HCT116 (cell line): Measurements from ENCODE around the gene ASPG. TPM values are rescaled to one million over a fixed set of nuclear protein-coding genes. Genes with fewer than 3 reads are reported as not detected.

Experiments
- ATAC-seq: fragments of 200-7000 bp; cut with Tn5 transposase; 2 replicates; pipeline ENCODE4 v1.9.1; 2020; ENCODE audit warnings: mild to moderate bottlenecking, moderate library complexity
- BruUV-seq: library from RNA; stranded (reverse); fragments of 400-500 nt; replicated peaks from 2 replicates; lab custom pipeline; 2021; lab: Mats Ljungman, UMichigan
- CTCF ChIA-PET: fragments of 300-600 bp; sonication (Branson Sonifier 250); formaldehyde crosslinking; loops from one replicate; lab custom pipeline; 2021; ENCODE audit warnings: antibody characterized with exemption; lab: Charles Lee
- POLR2A ChIA-PET: fragments of 300-600, 350-600 bp; sonication (Branson Sonifier 250); formaldehyde crosslinking; loops from one replicate; lab custom pipeline; 2021; ENCODE audit warnings: antibody characterized with exemption; lab: Charles Lee
- RAD21 ChIA-PET, 2 experiments: fragments of 300-600 bp; sonication (Branson Sonifier 250); formaldehyde crosslinking; loops; one replicate each; lab custom pipeline; 2023; ENCODE audit warnings: low total read pairs in 2 of 2; ENCODE audit not compliant: uncharacterized antibody in 2 of 2, unreplicated experiment in 2 of 2, low non-redundant PET in 1 of 2; lab: Charles Lee
- DNase-seq: peaks from one replicate; pipeline ENCODE4 v3.0.0-alpha.2; 2010; ENCODE audit warnings: low read depth, low spot score
- H2AFZ ChIP-seq: fragments of 200-600 bp; shearing (Covaris generic), sonication (generic); 2 replicates; pipeline ENCODE4 v1.6.1; 2017; ENCODE audit warnings: low read depth, mixed run types, mixed read lengths, antibody characterized with exemption, low read length; ENCODE audit not compliant: poor library complexity, severe bottlenecking
- H3K27ac ChIP-seq: 2 replicates; pipeline ENCODE4 v1.5.1; 2012; ENCODE audit warnings: low read depth, low read length
- H3K27me3 ChIP-seq: fragments of 200-600 bp; sonication (generic); 2 replicates; pipeline ENCODE4 v1.6.1; 2016; ENCODE audit warnings: mixed run types, low read length, mixed read lengths; ENCODE audit not compliant: insufficient read depth
- H3K36me3 ChIP-seq, 2 experiments: fragments of 200-500 bp in 1 of 2; fragments of 200-600 bp in 1 of 2; sonication (Bioruptor generic) in 1 of 2; sonication (generic) in 1 of 2; 2 replicates each; pipeline versions ENCODE4 v1.5.1 to v1.6.1; 2014 to 2016; ENCODE audit warnings: low read length in 2 of 2, inconsistent platforms in 1 of 2, mixed read lengths in 1 of 2, mixed run types in 1 of 2; ENCODE audit not compliant: insufficient read depth in 2 of 2, control insufficient read depth in 1 of 2
- H3K4me1 ChIP-seq, 2 experiments: fragments of 200-600 bp in 1 of 2; sonication (generic) in 1 of 2; 2 replicates each; pipeline versions ENCODE4 v1.5.1 to v1.6.1; 2012 to 2017; ENCODE audit warnings: low read length in 2 of 2, inconsistent platforms in 1 of 2, mild to moderate bottlenecking in 1 of 2, mixed read lengths in 1 of 2, mixed run types in 1 of 2, moderate library complexity in 1 of 2; ENCODE audit not compliant: insufficient read depth in 2 of 2, control insufficient read depth in 1 of 2
- H3K4me2 ChIP-seq: fragments of 200-600 bp; sonication (generic); 2 replicates; pipeline ENCODE4 v1.6.1; 2017; ENCODE audit warnings: mixed run types, low read length, mixed read lengths
- H3K4me3 ChIP-seq, 2 experiments: fragments of 200-600 bp in 1 of 2; sonication (generic) in 1 of 2; replicated peaks in 1 of 2; 2 replicates each; pipeline ENCODE4 v1.5.1; 2011 to 2016; ENCODE audit warnings: low read length in 2 of 2, control low read depth in 1 of 2, low read depth in 1 of 2, mild to moderate bottlenecking in 1 of 2, mixed read lengths in 1 of 2, mixed run types in 1 of 2
- H3K79me2 ChIP-seq: fragments of 200-600 bp; sonication (generic); 2 replicates; pipeline ENCODE4 v1.6.1; 2017; ENCODE audit warnings: mild to moderate bottlenecking, mixed run types, low read length, moderate library complexity, mixed read lengths; ENCODE audit not compliant: insufficient read depth
- H3K9ac ChIP-seq: fragments of 200-600 bp; sonication (generic); 2 replicates; pipeline ENCODE4 v1.6.1; 2016; ENCODE audit warnings: low read length, mixed read lengths
- H3K9me2 ChIP-seq: fragments of 200-600 bp; sonication (generic), shearing (Covaris generic); 2 replicates; pipeline ENCODE4 v1.6.1; 2017; ENCODE audit warnings: mixed run types, mild to moderate bottlenecking, moderate library complexity; ENCODE audit not compliant: insufficient read depth
- H3K9me3 ChIP-seq, 2 experiments: fragments of 200-500 bp in 1 of 2; fragments of 200-600 bp in 1 of 2; sonication (Bioruptor generic) in 1 of 2; sonication (generic) in 1 of 2; 2 replicates each; pipeline ENCODE4 v1.6.1; 2014 to 2017; ENCODE audit warnings: low read length in 2 of 2, mixed read lengths in 2 of 2, inconsistent platforms in 1 of 2, low read depth in 1 of 2, mild to moderate bottlenecking in 1 of 2, mixed run types in 1 of 2, moderate library complexity in 1 of 2; ENCODE audit not compliant: control insufficient read depth in 1 of 2, insufficient read depth in 1 of 2
- H4K20me1 ChIP-seq: fragments of 200-600 bp; sonication (generic), shearing (Covaris generic); 2 replicates; pipeline ENCODE4 v1.6.1; 2017; ENCODE audit warnings: mixed run types, mild to moderate bottlenecking, moderate library complexity; ENCODE audit not compliant: insufficient read depth
- EZH2phosphoT487 ChIP-seq: fragments of 200-600 bp; IDR thresholded peaks from 2 replicates; pipeline ENCODE4 v1.6.1; 2018; ENCODE audit warnings: antibody characterized with exemption, borderline replicate concordance
- POLR2AphosphoS5 ChIP-seq: IDR thresholded peaks from 2 replicates; pipeline ENCODE4 v1.6.1; 2011; ENCODE audit warnings: mild to moderate bottlenecking, low read depth, low read length, moderate library complexity
- SIN3A ChIP-seq: IDR thresholded peaks from 2 replicates; pipeline ENCODE4 v1.6.1; 2012; ENCODE audit warnings: low read depth
- SP1 ChIP-seq: IDR thresholded peaks from 2 replicates; pipeline ENCODE4 v1.6.1; 2012; ENCODE audit warnings: low read depth
- TCF7L2 ChIP-seq: IDR thresholded peaks from 2 replicates; pipeline ENCODE4 v1.7.0; 2011; ENCODE audit warnings: borderline replicate concordance, inconsistent platforms; ENCODE audit not compliant: insufficient read depth, insufficient read length; ENCODE audit errors: extremely low read depth
- ZNF274 ChIP-seq: fragments of 200-500 bp; sonication (Bioruptor generic); IDR thresholded peaks from 2 replicates; pipeline ENCODE4 v1.6.1; 2014; ENCODE audit warnings: mild to moderate bottlenecking, low read depth, low read length, inconsistent platforms
- intact Hi-C: fragments of 100-400 bp; cut with micrococcal nuclease; formaldehyde crosslinking; loops from 2 replicates; pipeline ENCODE4 v1.10.0; 2022
- total RNA-seq: library from RNA; stranded (reverse); gene quantifications from one replicate; pipeline ENCODE4 v1.2.1, GENCODE V29; 2021; ENCODE audit not compliant: unreplicated experiment
- TF ChIP-seq, protein P1 (sequence below): IDR thresholded peaks from 2 replicates; pipeline ENCODE4 v1.6.1; 2012; ENCODE audit warnings: low read depth

Gene ASPG
- total RNA-seq, 1 experiment from 2014 or later: not detected

GRCh38 chr14:104098272-104099095, 13.0 kb downstream of the ASPG start:
- ATAC-seq (no peak), DNase-seq (no peak)
- no peaks in the 10 kb centered on the region for H3K36me3 ChIP-seq
- no peaks in the 10 kb centered on the region for H4K20me1 ChIP-seq
- no peaks in the 10 kb centered on the region for H3K27me3 ChIP-seq
- no peak overlapping the region for H3K4me2 ChIP-seq
- no TSS peak for BruUV-seq
- no peak overlapping the region for H3K27ac ChIP-seq
- intact Hi-C loops: no loop called here
- no peak overlapping the region for H2AFZ ChIP-seq
- no peak overlapping the region for H3K4me3 ChIP-seq
- POLR2A ChIA-PET: no interaction called here
- peaks cover 15 to 26% of the 10 kb centered on the region in 2 experiments for H3K4me1 ChIP-seq
- no peaks in the 10 kb centered on the region for H3K79me2 ChIP-seq
- H3K9me3 ChIP-seq: no peaks in the 10 kb centered on the region
- RAD21 ChIA-PET: no interaction called here
- H3K9ac ChIP-seq: no peak overlapping the region
- no peaks in the 10 kb centered on the region for H3K9me2 ChIP-seq
- CTCF ChIA-PET: no interaction called here
- TF ChIP-seq EZH2phosphoT487 (no peak), POLR2AphosphoS5 (no peak), SIN3A (no peak), SP1 (no peak), ZNF274 (no peak), TCF7L2 (no peak)
- TF ChIP-seq, protein P1, sequence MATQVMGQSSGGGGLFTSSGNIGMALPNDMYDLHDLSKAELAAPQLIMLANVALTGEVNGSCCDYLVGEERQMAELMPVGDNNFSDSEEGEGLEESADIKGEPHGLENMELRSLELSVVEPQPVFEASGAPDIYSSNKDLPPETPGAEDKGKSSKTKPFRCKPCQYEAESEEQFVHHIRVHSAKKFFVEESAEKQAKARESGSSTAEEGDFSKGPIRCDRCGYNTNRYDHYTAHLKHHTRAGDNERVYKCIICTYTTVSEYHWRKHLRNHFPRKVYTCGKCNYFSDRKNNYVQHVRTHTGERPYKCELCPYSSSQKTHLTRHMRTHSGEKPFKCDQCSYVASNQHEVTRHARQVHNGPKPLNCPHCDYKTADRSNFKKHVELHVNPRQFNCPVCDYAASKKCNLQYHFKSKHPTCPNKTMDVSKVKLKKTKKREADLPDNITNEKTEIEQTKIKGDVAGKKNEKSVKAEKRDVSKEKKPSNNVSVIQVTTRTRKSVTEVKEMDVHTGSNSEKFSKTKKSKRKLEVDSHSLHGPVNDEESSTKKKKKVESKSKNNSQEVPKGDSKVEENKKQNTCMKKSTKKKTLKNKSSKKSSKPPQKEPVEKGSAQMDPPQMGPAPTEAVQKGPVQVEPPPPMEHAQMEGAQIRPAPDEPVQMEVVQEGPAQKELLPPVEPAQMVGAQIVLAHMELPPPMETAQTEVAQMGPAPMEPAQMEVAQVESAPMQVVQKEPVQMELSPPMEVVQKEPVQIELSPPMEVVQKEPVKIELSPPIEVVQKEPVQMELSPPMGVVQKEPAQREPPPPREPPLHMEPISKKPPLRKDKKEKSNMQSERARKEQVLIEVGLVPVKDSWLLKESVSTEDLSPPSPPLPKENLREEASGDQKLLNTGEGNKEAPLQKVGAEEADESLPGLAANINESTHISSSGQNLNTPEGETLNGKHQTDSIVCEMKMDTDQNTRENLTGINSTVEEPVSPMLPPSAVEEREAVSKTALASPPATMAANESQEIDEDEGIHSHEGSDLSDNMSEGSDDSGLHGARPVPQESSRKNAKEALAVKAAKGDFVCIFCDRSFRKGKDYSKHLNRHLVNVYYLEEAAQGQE: no peak
